ENCODE data around the gene ZCCHC14.
"Not testable (repeated sequence)": the region's sequence is repeated elsewhere in the genome, so short reads cannot be mapped to it uniquely, and the experiment has no call there.

GRCh38 chr16:87477209-87477981, 15.4 kb downstream of the ZCCHC14 start:
- TF ChIP-seq CTCF, POLR2A (IDR thresholded peaks at IDR 0.05): not testable (repeated sequence)
